HG03103 (cell line): ENCODE measurements around the gene RBM22.
A peak's percentile ranks its signal among the peaks of the same experiment; 100 is the strongest.
"Not testable (repeated sequence)": the region's sequence is repeated elsewhere in the genome, so short reads cannot be mapped to it uniquely, and the experiment has no call there.

Experiments used
- ATAC-seq: cut with Tn5 transposase; IDR thresholded peaks from one replicate; pipeline ENCODE4 v1.9.1; 2021; ENCODE audit warnings: low read depth; ENCODE audit not compliant: unreplicated experiment

RBM22 gene

DNA sequence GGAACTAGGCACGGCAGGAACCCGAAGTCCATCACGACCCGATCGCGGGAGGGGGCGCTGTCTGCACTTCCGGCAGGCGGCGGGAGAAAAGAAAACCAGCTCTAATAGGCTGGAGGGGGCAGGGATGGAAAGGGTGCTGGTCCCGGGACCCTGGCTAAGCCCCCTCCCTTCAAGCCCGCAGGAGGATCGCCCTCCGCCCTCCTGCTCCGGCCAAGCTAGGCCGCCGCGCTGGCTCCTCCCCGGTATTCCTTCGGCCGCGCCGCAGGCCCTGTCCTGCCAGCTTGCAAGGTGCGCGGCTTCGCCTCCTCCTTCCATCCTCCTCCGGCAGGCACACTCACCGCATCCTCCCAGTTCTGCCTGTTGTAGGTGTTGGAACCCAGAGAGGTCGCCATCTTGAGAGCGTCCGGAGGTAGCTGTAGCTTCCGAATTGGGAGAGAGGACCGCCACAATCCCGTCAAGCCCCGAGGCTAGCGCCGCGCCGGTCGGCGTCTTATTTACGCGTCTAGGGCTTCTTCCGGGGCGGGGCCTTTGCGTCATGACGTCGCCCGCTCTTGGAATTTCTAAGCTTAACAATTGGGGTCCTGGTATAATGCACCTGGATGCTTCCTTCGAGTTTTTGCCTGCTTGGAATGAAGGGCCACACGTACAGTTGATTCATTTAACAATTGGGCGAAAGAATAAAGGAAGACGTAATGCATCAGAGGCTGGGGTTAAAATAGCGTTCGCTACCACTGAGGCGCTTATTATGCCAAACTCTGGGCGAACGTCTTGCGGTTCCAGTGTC is at the start of gene RBM22:
RBM22 (minus strand) TSS at position 469 of the 784 bp plus-strand sequence; CDS start at position 392, 77 bp downstream.
- ATAC-seq: peak; percentile 96

DNA sequence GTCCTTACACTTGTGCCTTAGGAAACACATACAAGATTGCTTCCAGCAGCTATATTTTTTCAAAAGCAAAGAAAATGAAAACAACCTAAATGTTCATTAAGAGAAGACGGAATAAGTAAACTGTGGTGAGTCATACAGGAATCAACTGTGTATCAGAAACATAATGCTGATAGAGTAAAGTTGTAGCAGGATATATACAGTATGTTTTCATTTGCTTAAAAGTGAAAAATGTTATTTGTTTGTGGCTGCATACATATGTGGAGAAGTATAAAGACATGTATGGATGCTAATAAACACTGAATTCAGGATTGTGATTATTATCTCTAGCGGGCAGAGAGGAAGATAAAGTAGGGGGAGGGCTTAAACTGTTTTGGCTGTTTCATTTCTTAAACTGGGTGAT is 49.6 kb upstream of the RBM22 start:
- ATAC-seq: no peak

DNA sequence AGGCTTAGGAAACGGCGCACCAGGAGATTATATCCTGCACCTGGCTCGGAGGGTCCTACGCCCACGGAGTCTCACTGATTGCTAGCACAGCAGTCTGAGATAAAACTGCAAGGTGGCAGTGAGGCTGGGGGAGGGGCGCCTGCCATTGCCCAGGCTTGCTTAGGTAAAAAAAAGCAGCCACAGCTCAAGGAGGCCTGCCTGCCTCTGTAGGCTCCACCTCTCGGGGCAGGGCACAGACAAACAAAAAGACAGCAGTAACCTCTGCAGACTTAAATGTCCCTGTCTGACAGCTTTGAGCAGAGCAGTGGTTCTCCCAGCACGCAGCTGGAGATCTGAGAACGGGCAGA is 42.3 kb upstream of the RBM22 start:
- ATAC-seq: not testable (repeated sequence)

DNA sequence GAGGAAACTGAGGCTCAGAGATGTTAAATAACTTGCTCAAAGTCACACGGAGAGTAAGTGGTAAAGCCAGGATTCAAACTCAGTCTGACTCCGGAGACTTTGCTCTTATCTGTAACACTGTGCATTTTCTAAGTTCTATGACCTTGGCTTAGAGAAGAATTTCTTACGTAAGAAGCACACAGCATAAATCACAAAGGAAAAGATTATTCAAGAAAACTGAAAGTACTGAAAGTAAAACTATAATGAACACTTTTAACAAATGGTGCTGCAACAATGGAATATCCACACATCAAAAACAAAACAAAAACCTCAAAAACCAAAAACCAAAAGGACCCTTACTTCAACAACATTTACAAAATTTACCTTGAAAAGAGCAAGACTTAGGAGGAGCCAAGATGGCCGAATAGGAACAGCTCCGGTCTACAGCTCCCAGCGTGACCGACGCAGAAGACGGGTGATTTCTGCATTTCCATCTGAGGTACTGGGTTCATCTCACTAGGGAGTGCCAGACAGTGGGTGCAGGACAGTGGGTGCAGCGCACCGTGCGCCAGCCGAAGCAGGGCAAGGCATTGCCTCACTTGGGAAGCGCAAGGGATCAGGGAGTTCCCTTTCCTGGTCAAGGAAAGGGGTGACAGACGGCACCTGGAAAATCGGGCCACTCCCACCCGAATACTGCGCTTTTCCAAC is 41.7 kb upstream of the RBM22 start:
- not testable (repeated sequence) for ATAC-seq

DNA sequence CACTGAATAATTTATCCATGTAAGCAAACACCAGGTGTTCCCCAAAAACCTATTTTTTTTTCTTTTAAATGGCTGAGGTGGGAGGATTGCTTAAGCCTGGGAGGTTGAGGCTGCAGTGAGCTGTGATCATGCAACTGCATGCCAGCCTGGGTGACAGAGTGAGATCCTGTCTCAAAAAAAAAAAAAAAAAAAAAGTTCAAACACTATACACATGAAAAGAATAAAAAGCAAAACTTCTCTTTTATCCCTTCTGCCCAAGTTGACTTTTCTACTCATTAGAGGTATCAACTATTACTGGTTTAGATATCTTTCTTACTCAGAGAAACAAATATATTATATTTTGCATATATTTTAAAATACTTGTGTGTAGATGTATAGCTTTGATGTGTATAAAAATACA is 40.1 kb upstream of the RBM22 start:
- no peak for ATAC-seq

GRCh38 chr5:150738862-150739261 is 38.0 kb upstream of the RBM22 start:
- ATAC-seq: no peak

GRCh38 chr5:150734579-150735384 is 33.9 kb upstream of the RBM22 start:
- peak; percentile 80 for ATAC-seq

DNA sequence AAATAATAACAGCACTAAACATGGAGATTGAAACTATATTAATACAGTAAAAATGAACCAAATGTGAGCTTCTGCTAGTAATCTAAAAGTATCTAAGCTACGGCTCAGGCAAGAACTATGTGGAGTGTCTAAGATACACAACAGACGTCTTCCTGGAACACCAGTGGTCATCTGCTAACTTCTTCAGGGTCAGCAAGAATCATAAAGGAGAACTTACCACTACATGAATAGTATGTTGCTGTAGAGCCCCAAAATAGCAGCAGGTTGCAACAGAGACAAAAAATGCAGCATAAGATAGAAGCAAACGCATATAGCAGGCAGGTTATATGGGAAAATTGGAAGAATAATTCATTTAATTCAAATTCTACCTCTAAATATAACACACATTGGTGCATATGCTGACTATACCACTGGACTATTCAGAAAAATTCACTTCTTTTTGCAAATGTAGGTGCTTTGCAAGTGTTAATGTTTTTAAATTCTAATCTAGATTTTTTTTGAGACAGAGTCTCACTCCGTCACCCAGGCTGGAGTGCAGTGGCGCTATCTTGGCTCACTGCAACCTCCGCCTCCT is 30.9 kb upstream of the RBM22 start:
- ATAC-seq: no peak

DNA sequence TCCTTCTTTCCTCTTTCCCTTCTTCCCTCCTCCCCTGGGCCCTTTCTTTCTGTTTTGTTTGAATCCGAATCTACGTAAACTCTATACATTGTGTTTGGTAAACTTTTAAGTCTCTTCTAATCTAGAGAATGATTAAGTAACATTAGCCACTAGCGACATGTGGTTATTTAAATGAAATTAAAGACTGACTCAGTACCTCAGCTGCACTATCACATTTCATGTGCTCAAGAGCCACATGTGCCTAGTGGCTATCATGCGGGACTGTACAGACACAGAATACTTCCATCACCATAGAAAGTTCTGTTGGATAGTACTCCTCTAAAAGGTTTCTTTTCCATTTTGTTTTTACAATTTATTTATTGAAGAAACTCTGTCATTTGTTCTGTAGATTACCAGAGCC is 29.0 kb upstream of the RBM22 start:
- no peak for ATAC-seq

- ATAC-seq: no peak
These were observed 23.0 kb upstream of the RBM22 start for GRCh38 chr5:150723845-150724244.

DNA sequence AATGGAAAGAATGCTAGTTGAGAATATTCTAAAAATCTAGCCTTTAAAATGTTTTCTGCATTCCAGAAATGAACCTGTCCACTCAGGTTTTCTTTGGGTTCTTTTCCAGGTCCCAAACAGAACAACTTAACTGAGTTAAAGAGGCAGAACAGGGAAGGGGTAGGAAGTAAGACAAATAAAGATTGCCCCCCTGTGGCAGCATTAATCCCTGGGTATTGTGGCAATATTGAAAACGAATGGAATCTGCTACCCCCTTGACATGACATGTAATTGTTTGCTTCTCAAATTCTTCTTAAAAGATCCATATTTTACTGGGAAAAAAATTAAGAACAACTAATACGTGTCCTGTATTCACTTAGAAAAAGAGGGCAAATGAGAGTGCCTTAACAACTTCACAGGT is 9.3 kb upstream of the RBM22 start:
- ATAC-seq: no peak

DNA sequence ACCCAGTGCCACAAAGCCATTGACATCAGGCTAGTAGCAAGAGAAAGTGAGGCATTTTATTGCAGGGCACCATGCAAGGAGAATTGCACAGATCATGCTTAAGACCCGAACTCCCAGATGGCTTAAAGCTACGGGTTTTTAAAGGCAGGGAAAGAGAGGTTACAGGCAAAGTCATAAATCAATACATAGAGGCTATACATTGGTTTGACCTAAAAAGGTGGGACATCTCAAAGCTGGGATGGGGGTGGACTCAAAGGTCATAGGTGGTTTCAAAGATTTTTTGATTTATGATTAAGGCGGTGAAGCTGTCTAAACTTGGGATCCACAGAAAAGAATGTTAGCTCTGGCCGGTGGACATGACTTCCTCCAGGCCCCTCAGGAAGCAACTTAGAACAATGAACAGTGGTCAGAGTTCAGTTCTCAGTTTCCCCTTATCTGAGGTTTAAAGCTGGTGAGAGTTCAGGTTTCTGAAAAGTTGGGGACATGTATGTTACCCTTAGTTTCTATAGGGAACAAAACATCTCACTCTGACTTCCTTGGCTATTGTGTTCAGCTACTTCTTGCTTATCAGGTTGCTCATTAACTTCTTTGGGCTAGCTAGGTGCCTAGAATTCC is 6.0 kb upstream of the RBM22 start:
- ATAC-seq: no peak

DNA sequence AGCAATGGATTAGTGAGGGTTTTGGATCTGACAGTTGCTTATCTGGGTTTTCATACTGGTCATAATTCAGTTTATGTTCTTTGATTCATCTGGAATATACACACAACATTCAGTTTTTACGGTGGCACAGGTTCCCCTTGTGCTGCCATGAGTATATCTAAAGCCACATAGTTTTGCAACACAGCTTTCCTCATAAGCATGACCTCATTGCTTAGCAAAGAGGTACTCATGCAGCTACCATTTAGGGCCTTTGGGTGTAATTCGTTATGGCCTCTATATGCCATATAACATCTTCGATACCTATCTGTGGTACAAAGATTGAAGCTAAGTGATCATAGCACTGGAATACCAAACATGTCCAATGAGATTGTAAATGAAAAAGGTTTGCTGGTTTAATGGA is 2.9 kb upstream of the RBM22 start:
- ATAC-seq: no peak

DNA sequence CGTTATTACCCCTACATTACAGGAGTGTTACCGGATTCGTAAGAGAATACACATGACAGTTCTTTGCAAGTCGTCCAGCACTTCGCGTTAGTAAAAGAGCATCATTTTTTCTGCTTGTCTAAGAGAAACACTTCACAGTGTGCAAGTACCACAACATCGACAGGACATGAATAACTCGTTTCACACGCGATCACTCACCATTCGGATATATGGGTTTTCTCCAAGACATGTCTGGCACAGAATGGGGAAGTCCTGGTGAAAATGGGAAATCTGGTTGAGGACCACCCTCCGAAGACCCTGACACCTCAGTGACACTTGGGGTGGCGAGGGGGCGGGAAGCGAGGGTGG is 642 bp downstream of the RBM22 start:
- ATAC-seq: no peak

- ATAC-seq: no peak
These were observed 6.2 kb downstream of the RBM22 start for GRCh38 chr5:150694612-150695011.

DNA sequence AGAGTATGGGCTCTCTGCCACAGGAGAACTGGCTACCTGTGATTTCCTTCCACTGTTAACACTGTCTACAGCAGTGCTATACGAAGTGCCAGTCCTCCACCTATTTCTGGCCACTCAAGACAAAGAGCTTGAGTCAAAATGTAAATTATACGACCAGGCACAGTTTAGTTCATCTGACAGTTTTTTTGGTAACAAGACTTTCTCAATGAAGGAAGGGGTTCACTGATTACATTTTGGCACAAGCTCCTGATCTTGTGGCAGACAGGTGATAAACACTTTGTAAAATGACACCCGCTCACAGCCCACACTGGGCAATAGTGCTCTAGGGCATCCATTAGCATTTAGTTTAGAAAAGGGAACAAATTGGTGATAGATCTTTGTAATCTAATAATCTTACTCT is 8.6 kb downstream of the RBM22 start:
- no peak for ATAC-seq

GRCh38 chr5:150690760-150691159 is 10.1 kb downstream of the RBM22 start:
- ATAC-seq: no peak

DNA sequence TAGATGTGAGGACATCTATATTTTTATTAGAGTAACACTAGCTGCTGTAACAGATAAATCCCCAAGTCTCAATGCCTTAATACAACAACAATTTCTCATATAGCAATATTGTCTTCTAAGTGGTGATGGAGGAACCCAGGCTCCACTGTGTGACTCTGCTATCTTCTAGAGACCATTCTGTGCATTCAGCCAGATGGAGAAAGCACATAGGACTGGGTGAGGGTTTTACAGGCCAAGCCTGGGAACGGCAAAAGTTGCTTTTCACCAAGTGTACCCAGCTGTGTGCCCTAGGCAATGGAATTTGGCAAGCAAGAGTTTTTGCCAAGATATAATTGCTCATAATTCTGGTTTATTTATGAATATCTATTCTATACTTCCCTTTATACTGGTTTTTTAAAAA is 11.7 kb downstream of the RBM22 start:
- ATAC-seq: no peak

GRCh38 chr5:150676578-150676977 is 24.3 kb downstream of the RBM22 start:
- no peak for ATAC-seq

GRCh38 chr5:150675069-150675468 is 25.8 kb downstream of the RBM22 start:
- no peak for ATAC-seq

DNA sequence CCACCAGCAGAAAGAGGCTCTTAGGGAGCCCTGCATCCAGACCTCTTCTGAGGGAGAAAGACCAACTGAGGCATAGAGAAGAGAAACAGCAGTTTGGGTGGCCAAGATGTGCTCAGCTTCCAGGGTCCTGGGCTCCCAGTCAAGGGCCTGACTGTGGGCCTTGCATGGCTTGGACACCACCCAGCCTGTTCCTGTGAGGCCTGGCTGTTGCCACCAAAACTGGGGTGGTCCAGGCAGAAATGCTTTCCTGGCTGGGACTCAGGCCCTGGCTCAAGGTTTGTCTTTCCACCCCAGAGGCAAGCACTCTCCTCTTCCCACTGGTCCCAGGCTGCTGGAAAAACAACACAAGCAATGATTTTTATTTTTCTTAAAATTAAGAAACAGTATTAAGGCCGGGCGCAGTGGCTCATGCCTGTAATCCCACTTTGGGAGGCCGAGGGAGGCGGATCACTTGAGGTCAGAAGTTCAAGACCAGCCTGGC is 26.5 kb downstream of the RBM22 start:
- no peak for ATAC-seq
